VCaP (cell line): Measurements from ENCODE around the gene EPHB1.

Source experiments
- H3K27ac ChIP-seq: fragments of 450-650 bp; 2 replicates; pipeline ENCODE4 v1.5.1; 2017
- TF ChIP-seq, protein P1 (sequence below): fragments of 450-650 bp; conservative IDR thresholded peaks from 2 replicates; pipeline ENCODE4 v1.5.1; 2017; ENCODE audit warnings: mild to moderate bottlenecking, moderate library complexity

EPHB1 gene

DNA sequence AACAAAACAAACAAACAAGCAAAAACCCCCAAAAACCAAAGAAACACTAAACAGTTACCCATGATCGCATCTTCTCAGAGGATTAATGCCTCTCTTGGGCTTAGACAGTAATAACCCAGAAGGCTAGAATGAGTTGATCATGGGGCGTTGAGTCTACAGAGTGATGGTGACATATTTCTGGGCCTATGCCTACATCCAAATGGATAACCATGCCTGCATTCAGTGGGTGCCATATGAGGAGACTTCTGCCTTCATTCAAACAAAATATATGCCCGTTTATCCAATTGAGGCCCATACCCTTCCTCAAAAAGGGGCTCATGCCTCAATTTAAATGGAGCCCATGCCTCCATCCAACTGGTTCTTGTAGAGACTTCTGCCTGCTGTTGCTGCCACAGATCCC lies 284.0 kb downstream of the EPHB1 start:
- no peak overlapping the region for H3K27ac ChIP-seq
- TF ChIP-seq, protein P1, sequence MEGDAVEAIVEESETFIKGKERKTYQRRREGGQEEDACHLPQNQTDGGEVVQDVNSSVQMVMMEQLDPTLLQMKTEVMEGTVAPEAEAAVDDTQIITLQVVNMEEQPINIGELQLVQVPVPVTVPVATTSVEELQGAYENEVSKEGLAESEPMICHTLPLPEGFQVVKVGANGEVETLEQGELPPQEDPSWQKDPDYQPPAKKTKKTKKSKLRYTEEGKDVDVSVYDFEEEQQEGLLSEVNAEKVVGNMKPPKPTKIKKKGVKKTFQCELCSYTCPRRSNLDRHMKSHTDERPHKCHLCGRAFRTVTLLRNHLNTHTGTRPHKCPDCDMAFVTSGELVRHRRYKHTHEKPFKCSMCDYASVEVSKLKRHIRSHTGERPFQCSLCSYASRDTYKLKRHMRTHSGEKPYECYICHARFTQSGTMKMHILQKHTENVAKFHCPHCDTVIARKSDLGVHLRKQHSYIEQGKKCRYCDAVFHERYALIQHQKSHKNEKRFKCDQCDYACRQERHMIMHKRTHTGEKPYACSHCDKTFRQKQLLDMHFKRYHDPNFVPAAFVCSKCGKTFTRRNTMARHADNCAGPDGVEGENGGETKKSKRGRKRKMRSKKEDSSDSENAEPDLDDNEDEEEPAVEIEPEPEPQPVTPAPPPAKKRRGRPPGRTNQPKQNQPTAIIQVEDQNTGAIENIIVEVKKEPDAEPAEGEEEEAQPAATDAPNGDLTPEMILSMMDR = no peak

DNA sequence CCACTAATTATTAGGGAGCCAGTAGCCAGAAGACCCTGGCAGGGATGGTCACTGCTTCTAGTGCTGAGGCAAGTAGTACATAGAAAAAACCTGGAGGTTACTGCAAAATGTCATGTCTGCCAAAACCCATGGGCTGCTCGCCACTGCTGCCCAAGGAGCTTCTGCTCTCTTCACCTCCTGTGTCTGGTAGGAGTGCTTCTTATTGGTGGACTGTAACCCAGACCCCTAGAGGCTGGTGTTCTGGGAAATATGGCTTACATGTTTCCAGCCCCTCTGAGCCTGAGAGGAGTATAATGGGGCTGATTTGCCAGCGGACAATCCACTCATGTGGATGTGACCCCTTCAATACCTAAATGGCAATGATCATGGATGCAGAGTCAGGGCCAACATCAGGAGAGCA lies 286.4 kb downstream of the EPHB1 start:
- no peak overlapping the region for H3K27ac ChIP-seq
- TF ChIP-seq, protein P1 = no peak

DNA sequence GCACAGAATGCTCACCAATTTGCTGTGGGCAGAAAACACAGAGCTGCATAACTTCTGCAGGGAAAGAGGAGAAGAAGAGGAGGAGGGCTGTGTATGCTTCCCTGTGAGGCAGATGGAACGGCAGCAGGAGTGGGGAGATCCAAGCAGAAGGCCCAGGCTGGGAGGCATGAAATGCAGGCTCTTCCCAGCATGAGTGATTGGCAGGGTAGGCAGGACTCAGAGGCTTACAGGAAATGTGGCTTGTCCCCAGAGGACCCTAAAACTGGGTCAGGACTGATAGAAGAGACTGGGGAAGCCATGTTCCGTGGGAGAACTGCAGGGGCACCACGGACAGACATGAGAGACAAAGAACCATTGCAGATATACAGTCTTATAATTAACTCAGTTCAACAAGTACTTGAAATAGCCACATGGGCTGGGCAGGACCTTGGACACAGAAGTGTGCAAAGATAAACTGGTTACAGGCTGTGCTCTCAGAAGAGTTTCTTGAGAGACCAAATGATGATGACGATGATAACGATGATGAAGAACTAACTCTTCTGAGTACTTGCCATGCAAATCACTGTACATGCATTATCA lies 286.9 kb downstream of the EPHB1 start:
- H3K27ac ChIP-seq = no peak overlapping the region
- TF ChIP-seq, protein P1 = no peak

DNA sequence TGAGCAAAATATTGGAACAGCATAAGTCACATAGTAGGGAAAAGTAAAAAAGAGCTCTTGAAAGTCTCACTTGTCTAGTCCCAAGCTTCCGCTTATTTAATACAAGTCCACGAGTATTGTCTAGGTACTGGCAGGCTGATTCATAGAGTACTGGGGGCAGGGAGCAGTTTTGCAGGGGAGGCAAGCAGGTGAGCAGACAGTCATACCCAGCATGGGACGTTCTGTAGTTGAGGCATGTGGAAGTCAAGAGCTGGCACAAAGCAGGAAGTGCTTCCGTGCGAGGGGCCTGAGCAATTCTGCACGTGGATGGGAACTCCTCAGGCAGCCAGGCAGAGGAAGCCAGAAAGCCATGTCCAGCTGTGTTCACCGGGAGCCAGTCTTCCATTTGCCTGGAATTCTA lies 287.6 kb downstream of the EPHB1 start:
- H3K27ac ChIP-seq = no peak overlapping the region
- TF ChIP-seq, protein P1 = no peak

DNA sequence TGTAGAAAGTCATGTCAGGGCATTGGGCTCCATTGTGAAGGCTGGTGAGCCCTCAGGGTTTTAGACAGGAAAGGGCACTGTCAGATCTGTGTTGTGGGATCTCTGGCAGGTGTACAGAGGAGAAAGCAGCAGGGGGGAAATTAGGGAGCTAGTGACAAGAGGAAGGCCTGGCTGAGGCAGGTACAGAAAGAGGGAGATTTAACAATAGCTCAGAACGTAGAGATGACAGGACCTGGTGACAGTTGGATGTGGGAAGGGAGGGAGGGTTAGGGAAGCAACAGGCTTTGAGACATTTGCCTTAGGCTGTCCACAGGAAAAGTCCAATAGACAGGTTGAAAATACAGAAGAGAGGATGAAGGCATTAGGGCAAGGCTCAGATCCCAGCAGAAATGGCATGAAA lies 288.1 kb downstream of the EPHB1 start:
- TF ChIP-seq, protein P1 = no peak
- H3K27ac ChIP-seq = no peak overlapping the region

DNA sequence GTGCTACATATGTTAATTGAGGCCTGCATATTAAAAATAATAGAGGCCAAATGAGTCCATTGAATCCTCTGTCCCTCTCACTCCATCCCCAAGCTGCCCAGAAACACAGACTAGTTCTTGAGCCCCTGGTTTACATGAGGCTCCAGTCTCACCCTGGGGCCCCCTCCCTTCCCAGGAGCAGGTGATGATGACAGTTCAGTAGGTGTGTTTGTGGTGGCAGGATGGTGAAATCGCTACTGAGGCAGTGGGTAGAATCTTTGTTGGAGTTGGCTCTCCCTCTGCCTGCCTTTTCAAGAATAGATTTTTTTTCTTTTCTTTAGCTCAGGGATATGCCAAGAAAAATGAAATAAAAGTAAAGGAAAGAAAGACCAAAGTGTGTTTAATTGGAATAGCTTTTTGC lies 288.7 kb downstream of the EPHB1 start:
- TF ChIP-seq, protein P1 = no peak

DNA sequence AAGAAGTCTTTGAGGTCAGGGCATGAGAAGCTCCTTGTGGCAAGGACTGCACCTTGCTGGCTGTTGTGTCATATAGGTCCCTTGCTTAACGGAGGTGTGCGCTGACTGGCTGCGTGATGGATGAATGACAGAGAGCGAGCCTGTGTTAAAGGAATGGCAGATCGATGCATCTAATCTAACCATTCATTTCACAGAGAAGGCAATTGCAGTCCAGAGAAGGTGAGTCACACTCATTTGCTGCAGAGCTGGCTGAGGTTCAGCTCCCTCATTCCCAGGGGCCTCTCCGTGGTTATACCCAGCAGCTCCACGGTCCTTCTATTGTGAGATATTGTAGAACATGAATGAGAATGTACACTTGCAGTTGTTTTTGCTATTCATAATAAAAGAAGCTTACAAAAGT lies 289.3 kb downstream of the EPHB1 start:
- H3K27ac ChIP-seq = no peak overlapping the region
- TF ChIP-seq, protein P1 = no peak

More for the DNA sequence above, 288.7 kb downstream of the EPHB1 start:
- H3K27ac ChIP-seq = no peak overlapping the region
